ENCODE measurements around the gene RGS2.
A peak's percentile ranks its signal among the peaks of the same experiment; 100 is the strongest.

The RGS2 gene

GRCh38 chr1:192795916-192796618, 12.8 kb upstream of the RGS2 start:
- no peak for DNase-seq (ENCODE audit: low read depth)

GRCh38 chr1:192797143-192797542, 11.7 kb upstream of the RGS2 start:
- DNase-seq (ENCODE audit: low read depth), result no peak

GRCh38 chr1:192797891-192798290, 10.9 kb upstream of the RGS2 start:
- no peak for DNase-seq (ENCODE audit: low read depth)

GRCh38 chr1:192801451-192801850, 7.4 kb upstream of the RGS2 start:
- no peak for DNase-seq (ENCODE audit: low read depth)

- DNase-seq (ENCODE audit: low read depth), result no peak
Observed at GRCh38 chr1:192802406-192802805, 6.4 kb upstream of the RGS2 start.

GRCh38 chr1:192803501-192803900, 5.3 kb upstream of the RGS2 start:
- DNase-seq (ENCODE audit: low read depth), result no peak

- peak; percentile 80 for DNase-seq (ENCODE audit: low read depth)
Observed at GRCh38 chr1:192805832-192806323, 3.0 kb upstream of the RGS2 start.

GRCh38 chr1:192807211-192808162, 1.4 kb upstream of the RGS2 start:
- peak; percentile 38 for DNase-seq (ENCODE audit: low read depth)

GRCh38 chr1:192808163-192808517, 699 bp upstream of the RGS2 start:
- no peak for DNase-seq (ENCODE audit: low read depth)

- no peak for DNase-seq (ENCODE audit: low read depth)
Observed at GRCh38 chr1:192809307-192810252, 741 bp downstream of the RGS2 start.

GRCh38 chr1:192810253-192810880, 1.5 kb downstream of the RGS2 start:
- DNase-seq (ENCODE audit: low read depth), result no peak

- DNase-seq (ENCODE audit: low read depth), result no peak
Observed at GRCh38 chr1:192811006-192811405, 2.2 kb downstream of the RGS2 start.

- no peak for DNase-seq (ENCODE audit: low read depth)
Observed at GRCh38 chr1:192811594-192812239, 2.9 kb downstream of the RGS2 start.

- no peak for DNase-seq (ENCODE audit: low read depth)
Observed at GRCh38 chr1:192812420-192813209, 3.8 kb downstream of the RGS2 start.

GRCh38 chr1:192814805-192815204, 6.0 kb downstream of the RGS2 start:
- DNase-seq (ENCODE audit: low read depth), result no peak

- no peak for DNase-seq (ENCODE audit: low read depth)
Observed at GRCh38 chr1:192817246-192817645, 8.4 kb downstream of the RGS2 start.

GRCh38 chr1:192821296-192821695, 12.5 kb downstream of the RGS2 start:
- no peak for DNase-seq (ENCODE audit: low read depth)

GRCh38 chr1:192824511-192824910, 15.7 kb downstream of the RGS2 start:
- no peak for DNase-seq (ENCODE audit: low read depth)

GRCh38 chr1:192826791-192827546, 18.1 kb downstream of the RGS2 start:
- DNase-seq (ENCODE audit: low read depth), result peak; percentile 16

All from HS-5 (cell line).